A549 (cell line): ENCODE measurements around the gene IGF2.

ENCODE experiments used
- CHD2 ChIP-seq: fragments of 150-350 bp; IDR thresholded peaks from 2 replicates; pipeline ENCODE4 v1.6.1; 2014; ENCODE audit warnings: low read length; ENCODE audit not compliant: partially characterized antibody
- EP300 ChIP-seq, 2 experiments: fragments of >200 bp; sonication (Bioruptor Twin); formaldehyde crosslinking; IDR thresholded peaks; 2 replicates in 1 of 2; 3 replicates in 1 of 2; pipeline ENCODE4 v1.6.1; 2016 to 2017
- MAFK ChIP-seq: fragments of 450-650 bp; IDR thresholded peaks from 2 replicates; pipeline ENCODE4 v1.6.1; 2014; ENCODE audit not compliant: partially characterized antibody
- MAZ ChIP-seq: fragments of 150-350 bp; IDR thresholded peaks from 2 replicates; pipeline ENCODE4 v1.6.1; 2014; ENCODE audit warnings: antibody characterized with exemption, low read depth, low read length, borderline replicate concordance
- POLR2A ChIP-seq: IDR thresholded peaks from 2 replicates; pipeline ENCODE4 v1.6.1; 2012; ENCODE audit warnings: mild to moderate bottlenecking, low read length
- RAD21 ChIP-seq, 2 experiments: fragments of >200 bp in 1 of 2; sonication (Bioruptor Twin) in 1 of 2; formaldehyde crosslinking in 1 of 2; IDR thresholded peaks in 1 of 2; conservative IDR thresholded peaks in 1 of 2; 2 replicates in 1 of 2; 3 replicates in 1 of 2; pipeline ENCODE4 v1.6.1; 2012 to 2018; ENCODE audit warnings: inconsistent platforms in 1 of 2
- RCOR1 ChIP-seq: fragments of 150-350 bp; IDR thresholded peaks from 2 replicates; pipeline ENCODE4 v1.6.1; 2014; ENCODE audit warnings: antibody characterized with exemption, low read length, low read depth
- TF ChIP-seq, protein P1 (sequence below): fragments of >200 bp; sonication (Bioruptor Twin); formaldehyde crosslinking; IDR thresholded peaks from 3 replicates; pipeline ENCODE4 v1.5.1; 2016
- TF ChIP-seq, protein P2 (sequence below): fragments of 250-450 bp; sonication (Bioruptor Pico); IDR thresholded peaks from 2 replicates; pipeline ENCODE4 v1.5.0; 2021; ENCODE audit warnings: mild to moderate bottlenecking, moderate library complexity, borderline replicate concordance

DNA sequence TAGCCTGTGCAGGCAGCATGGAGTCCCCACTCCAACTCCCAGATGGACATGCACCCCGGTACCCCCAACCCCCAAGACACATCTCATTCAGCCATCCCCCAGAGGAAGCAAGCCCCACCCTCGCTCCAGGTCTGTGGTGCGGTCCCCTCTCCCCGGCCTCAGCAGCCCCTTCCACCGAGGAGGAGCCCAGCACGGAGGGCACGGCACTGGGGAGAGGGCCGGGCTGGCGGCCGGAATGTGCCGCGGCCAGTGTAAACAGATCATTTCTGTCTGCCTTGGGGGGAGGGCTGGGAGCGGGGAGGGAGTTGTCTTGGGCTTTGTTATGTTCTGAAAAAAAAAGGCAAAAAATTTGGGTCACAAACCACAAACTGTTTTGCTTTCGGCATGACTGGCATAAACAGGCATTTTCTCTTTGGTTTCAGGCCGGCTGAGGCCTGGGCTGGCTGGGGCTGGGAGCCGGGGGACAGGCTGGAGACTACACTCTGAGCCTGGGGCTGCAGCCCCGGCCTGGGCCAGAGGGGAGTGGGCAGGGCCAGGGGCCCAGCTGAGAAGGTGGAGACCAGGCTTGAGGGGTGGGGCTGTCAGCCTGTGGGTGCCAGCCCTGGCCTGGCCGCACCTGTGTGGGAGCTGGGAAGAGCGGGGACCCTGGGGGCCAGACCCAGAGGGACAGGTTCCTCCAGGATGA lies 16.8 kb downstream of the IGF2 start:
- TF ChIP-seq CHD2: no peak
- TF ChIP-seq, protein P1, sequence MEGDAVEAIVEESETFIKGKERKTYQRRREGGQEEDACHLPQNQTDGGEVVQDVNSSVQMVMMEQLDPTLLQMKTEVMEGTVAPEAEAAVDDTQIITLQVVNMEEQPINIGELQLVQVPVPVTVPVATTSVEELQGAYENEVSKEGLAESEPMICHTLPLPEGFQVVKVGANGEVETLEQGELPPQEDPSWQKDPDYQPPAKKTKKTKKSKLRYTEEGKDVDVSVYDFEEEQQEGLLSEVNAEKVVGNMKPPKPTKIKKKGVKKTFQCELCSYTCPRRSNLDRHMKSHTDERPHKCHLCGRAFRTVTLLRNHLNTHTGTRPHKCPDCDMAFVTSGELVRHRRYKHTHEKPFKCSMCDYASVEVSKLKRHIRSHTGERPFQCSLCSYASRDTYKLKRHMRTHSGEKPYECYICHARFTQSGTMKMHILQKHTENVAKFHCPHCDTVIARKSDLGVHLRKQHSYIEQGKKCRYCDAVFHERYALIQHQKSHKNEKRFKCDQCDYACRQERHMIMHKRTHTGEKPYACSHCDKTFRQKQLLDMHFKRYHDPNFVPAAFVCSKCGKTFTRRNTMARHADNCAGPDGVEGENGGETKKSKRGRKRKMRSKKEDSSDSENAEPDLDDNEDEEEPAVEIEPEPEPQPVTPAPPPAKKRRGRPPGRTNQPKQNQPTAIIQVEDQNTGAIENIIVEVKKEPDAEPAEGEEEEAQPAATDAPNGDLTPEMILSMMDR: no peak
- TF ChIP-seq RCOR1: no peak
- TF ChIP-seq EP300 (IDR thresholded peaks at IDR 0.05): no peak
- TF ChIP-seq POLR2A: no peak
- no peak for TF ChIP-seq RAD21 (conservative IDR thresholded peaks at IDR 0.05 in 1 of 2, IDR thresholded peaks at IDR 0.05 in 1 of 2)
- no peak for TF ChIP-seq MAFK
- TF ChIP-seq MAZ: no peak
- TF ChIP-seq, protein P2, sequence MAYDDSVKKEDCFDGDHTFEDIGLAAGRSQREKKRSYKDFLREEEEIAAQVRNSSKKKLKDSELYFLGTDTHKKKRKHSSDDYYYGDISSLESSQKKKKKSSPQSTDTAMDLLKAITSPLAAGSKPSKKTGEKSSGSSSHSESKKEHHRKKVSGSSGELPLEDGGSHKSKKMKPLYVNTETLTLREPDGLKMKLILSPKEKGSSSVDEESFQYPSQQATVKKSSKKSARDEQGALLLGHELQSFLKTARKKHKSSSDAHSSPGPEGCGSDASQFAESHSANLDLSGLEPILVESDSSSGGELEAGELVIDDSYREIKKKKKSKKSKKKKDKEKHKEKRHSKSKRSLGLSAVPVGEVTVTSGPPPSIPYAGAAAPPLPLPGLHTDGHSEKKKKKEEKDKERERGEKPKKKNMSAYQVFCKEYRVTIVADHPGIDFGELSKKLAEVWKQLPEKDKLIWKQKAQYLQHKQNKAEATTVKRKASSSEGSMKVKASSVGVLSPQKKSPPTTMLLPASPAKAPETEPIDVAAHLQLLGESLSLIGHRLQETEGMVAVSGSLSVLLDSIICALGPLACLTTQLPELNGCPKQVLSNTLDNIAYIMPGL (CRISPR knock-in tag): no peak
